COLO829 (cell line): Measurements from ENCODE around the gene ISLR2.
"Not testable (repeated sequence)": the region's sequence is repeated elsewhere in the genome, so short reads cannot be mapped to it uniquely, and the experiment has no call there.

Source experiments
- DNase-seq: peaks from one replicate; pipeline ENCODE4 v3.0.0; 2012; ENCODE audit warnings: low spot score

The ISLR2 gene

GRCh38 chr15:74156678-74157411 is 26.5 kb downstream of the ISLR2 start:
- no peak for DNase-seq

GRCh38 chr15:74157868-74158827 is 27.8 kb downstream of the ISLR2 start:
- no peak for DNase-seq

- DNase-seq = no peak
Measured at GRCh38 chr15:74158855-74159650, 28.7 kb downstream of the ISLR2 start.

GRCh38 chr15:74159773-74160172 is 29.4 kb downstream of the ISLR2 start:
- DNase-seq = no peak

- DNase-seq = not testable (repeated sequence)
Measured at GRCh38 chr15:74160390-74160789, 30.0 kb downstream of the ISLR2 start.

GRCh38 chr15:74162195-74162536 is 31.8 kb downstream of the ISLR2 start:
- not testable (repeated sequence) for DNase-seq

GRCh38 chr15:74165461-74165860 is 35.1 kb downstream of the ISLR2 start:
- DNase-seq = no peak

- DNase-seq = no peak
Measured at GRCh38 chr15:74167891-74168331, 37.5 kb downstream of the ISLR2 start.

- no peak for DNase-seq
Measured at GRCh38 chr15:74168711-74169126, 38.3 kb downstream of the ISLR2 start.

- DNase-seq = no peak
Measured at GRCh38 chr15:74170071-74170844, 39.9 kb downstream of the ISLR2 start.

GRCh38 chr15:74170875-74171578 is 40.6 kb downstream of the ISLR2 start:
- DNase-seq = no peak

GRCh38 chr15:74171965-74172541 is 41.7 kb downstream of the ISLR2 start:
- DNase-seq = no peak

GRCh38 chr15:74172701-74173379 is 42.5 kb downstream of the ISLR2 start:
- DNase-seq = no peak

- no peak for DNase-seq
Measured at GRCh38 chr15:74173380-74174218, 43.2 kb downstream of the ISLR2 start, which contains the start of gene ISLR. ISLR (plus strand) TSS chr15:74173710; CDS start chr15:74174859, 1,149 bp downstream.

- DNase-seq = no peak
Measured at GRCh38 chr15:74174219-74174957, 44.0 kb downstream of the ISLR2 start.

- no peak for DNase-seq
Measured at GRCh38 chr15:74174958-74175253, 44.5 kb downstream of the ISLR2 start.

GRCh38 chr15:74175271-74176191 is 45.1 kb downstream of the ISLR2 start:
- DNase-seq = no peak
